ENCODE data around the gene NKRF. TPM values are rescaled to one million over a fixed set of nuclear protein-coding genes. Genes with fewer than 3 reads are reported as not detected.

Gene NKRF
- total RNA-seq, 1 donor from 2014 or later, result 6.8 TPM

DNA sequence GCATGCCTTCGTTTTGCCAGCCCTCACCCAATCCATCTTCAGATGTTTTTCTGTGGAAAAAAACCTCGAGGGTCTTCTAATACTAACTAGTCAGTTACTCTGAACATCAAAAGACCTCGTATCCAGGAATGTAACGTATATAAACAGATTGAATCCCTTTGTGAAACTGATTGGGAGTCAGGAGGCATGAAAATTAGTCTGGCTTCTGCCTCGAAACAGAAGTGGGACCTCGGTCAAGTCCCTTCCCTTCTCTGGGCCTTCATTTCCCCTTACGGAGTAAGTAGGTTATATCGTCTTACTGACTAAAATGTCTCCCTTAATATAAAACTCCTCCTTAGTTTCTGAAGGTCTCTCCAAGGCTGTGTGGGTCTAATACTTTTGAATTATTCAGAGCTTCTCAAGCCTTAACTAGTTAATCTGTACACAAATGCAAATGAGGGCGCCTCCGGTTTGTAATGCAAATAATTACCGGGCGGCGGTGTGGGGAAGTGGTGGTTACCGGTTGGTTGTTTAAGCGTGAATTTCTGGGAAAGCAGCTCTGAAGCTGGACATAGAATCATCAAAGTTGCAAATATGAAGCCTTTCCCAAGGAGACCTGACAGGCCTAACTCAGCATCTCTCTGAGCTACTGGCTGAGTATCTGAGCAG, 11.4 kb upstream of the NKRF start:
- peaks cover 5% of the 10 kb centered on the region for H3K9me3 Mint-ChIP-seq (ENCODE audit: unreplicated experiment)
- H3K4me3 Mint-ChIP-seq (ENCODE audit: unreplicated experiment), result no peak overlapping the region
- H3K27me3 Mint-ChIP-seq (ENCODE audit: unreplicated experiment), result no peaks in the 10 kb centered on the region
- no peak for DNase-seq
- no peaks in the 10 kb centered on the region for H3K36me3 Mint-ChIP-seq (ENCODE audit: unreplicated experiment)
- peaks cover 3% of the 10 kb centered on the region for H3K4me1 Mint-ChIP-seq (ENCODE audit: low read depth, unreplicated experiment)
- H3K27ac Mint-ChIP-seq (ENCODE audit: unreplicated experiment), result no peak overlapping the region
- TF ChIP-seq, protein P1, sequence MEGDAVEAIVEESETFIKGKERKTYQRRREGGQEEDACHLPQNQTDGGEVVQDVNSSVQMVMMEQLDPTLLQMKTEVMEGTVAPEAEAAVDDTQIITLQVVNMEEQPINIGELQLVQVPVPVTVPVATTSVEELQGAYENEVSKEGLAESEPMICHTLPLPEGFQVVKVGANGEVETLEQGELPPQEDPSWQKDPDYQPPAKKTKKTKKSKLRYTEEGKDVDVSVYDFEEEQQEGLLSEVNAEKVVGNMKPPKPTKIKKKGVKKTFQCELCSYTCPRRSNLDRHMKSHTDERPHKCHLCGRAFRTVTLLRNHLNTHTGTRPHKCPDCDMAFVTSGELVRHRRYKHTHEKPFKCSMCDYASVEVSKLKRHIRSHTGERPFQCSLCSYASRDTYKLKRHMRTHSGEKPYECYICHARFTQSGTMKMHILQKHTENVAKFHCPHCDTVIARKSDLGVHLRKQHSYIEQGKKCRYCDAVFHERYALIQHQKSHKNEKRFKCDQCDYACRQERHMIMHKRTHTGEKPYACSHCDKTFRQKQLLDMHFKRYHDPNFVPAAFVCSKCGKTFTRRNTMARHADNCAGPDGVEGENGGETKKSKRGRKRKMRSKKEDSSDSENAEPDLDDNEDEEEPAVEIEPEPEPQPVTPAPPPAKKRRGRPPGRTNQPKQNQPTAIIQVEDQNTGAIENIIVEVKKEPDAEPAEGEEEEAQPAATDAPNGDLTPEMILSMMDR (IDR thresholded peaks at IDR 0.05; ENCODE audit: partially characterized antibody, unreplicated experiment), result no peak

GRCh38 chrX:119614776-119615175, 8.6 kb upstream of the NKRF start:
- peaks cover 3% of the 10 kb centered on the region for H3K4me1 Mint-ChIP-seq (ENCODE audit: low read depth, unreplicated experiment)
- DNase-seq, result no peak
- H3K27me3 Mint-ChIP-seq (ENCODE audit: unreplicated experiment), result no peaks in the 10 kb centered on the region
- H3K9me3 Mint-ChIP-seq (ENCODE audit: unreplicated experiment), result peaks cover 2% of the 10 kb centered on the region
- no peak overlapping the region for H3K4me3 Mint-ChIP-seq (ENCODE audit: unreplicated experiment)
- TF ChIP-seq, protein P1 (IDR thresholded peaks at IDR 0.05; ENCODE audit: partially characterized antibody, unreplicated experiment), result no peak
- H3K27ac Mint-ChIP-seq (ENCODE audit: unreplicated experiment), result no peak overlapping the region
- H3K36me3 Mint-ChIP-seq (ENCODE audit: unreplicated experiment), result no peaks in the 10 kb centered on the region

DNA sequence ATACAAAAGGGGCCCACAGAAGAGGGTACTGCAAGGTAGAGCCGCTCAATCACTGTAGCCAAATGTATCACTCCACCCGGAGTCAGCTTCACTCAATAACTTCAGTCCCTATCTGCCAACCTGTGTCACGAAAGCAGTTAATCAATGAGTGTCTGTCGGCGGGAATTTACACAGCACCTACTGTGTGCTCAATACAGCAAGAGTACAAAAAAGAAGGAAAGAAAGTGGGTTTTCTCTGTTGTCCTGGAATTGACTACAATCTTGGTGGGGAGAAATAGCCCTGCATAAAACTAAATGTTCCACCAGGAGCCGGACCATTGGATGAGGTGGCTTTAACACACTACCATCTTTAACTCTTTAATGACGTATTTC, 780 bp upstream of the NKRF start:
- H3K27me3 Mint-ChIP-seq (ENCODE audit: unreplicated experiment), result peaks cover 3% of the 10 kb centered on the region
- H3K4me1 Mint-ChIP-seq (ENCODE audit: low read depth, unreplicated experiment), result no peaks in the 10 kb centered on the region
- TF ChIP-seq, protein P1 (IDR thresholded peaks at IDR 0.05; ENCODE audit: partially characterized antibody, unreplicated experiment), result no peak
- DNase-seq, result no peak
- peak overlapping the region; percentile 86 for H3K27ac Mint-ChIP-seq (ENCODE audit: unreplicated experiment)
- peak overlapping the region; percentile 85 for H3K4me3 Mint-ChIP-seq (ENCODE audit: unreplicated experiment)
- peaks cover 1% of the 10 kb centered on the region for H3K9me3 Mint-ChIP-seq (ENCODE audit: unreplicated experiment)
- H3K36me3 Mint-ChIP-seq (ENCODE audit: unreplicated experiment), result no peaks in the 10 kb centered on the region

- H3K4me3 Mint-ChIP-seq (ENCODE audit: unreplicated experiment), result peak overlapping the region; percentile 93
- no peaks in the 10 kb centered on the region for H3K4me1 Mint-ChIP-seq (ENCODE audit: low read depth, unreplicated experiment)
- peak overlapping the region; percentile 86 for H3K27ac Mint-ChIP-seq (ENCODE audit: unreplicated experiment)
- TF ChIP-seq, protein P1 (IDR thresholded peaks at IDR 0.05; ENCODE audit: partially characterized antibody, unreplicated experiment), result no peak
- H3K9me3 Mint-ChIP-seq (ENCODE audit: unreplicated experiment), result peaks cover 1% of the 10 kb centered on the region
- peaks cover 3% of the 10 kb centered on the region for H3K27me3 Mint-ChIP-seq (ENCODE audit: unreplicated experiment)
- peak; percentile 51 for DNase-seq
- no peaks in the 10 kb centered on the region for H3K36me3 Mint-ChIP-seq (ENCODE audit: unreplicated experiment)
These were observed 552 bp downstream of the NKRF start for GRCh38 chrX:119605464-119606279.
